Cardiac septum (tissue), 1 donor: ENCODE results near the gene TSSK6. TPM values are rescaled to one million over a fixed set of nuclear protein-coding genes. Genes with fewer than 3 reads are reported as not detected.
A peak's percentile ranks its signal among the peaks of the same experiment; 100 is the strongest.

Experiments used
- DNase-seq: peaks from one replicate; pipeline ENCODE4 v3.0.0-alpha.2; 2020; ENCODE audit warnings: low spot score
- intact Hi-C: fragments of 100-400 bp; cut with DNase I; formaldehyde crosslinking; loops from one replicate; pipeline ENCODE4 v1.14.0; 2022
- total RNA-seq: library from RNA; stranded (reverse); fragmentation: NEBNext Ultra II Directional; extraction: Animal tissue kit (Norgen Biotek cat#: 25700); gene quantifications from one replicate; pipeline ENCODE4 v1.2.1, GENCODE V29; 2021
- donor health status: DM: no; HTN: no; CAD: no.

TSSK6 gene
- total RNA-seq, 1 donor from 2014 or later: 1.2 TPM

DNA sequence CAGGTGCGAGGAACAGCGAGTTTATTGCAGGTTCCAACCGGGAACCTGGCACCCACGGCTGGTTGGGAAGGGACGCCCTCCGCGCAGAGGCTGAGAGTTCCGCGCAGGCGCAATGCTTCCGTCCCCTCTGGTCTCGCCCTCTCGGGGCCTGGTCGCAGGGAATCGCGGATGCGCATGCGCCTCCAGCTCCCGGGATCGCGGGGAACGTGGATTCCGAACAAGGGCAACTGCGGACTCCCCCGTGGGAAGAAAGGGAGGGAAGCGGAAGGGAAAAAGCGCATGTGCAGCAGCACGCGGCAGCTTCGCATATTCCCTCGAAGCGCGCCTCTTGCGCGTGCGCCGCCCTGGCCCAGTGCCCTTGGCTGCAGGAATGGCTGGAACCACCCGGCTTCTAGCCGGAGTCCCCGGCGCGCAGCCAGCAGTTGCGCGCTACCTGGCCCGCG lies 1.1 kb downstream of the TSSK6 start:
- intact Hi-C loops: no loop called here
- peak; percentile 89 for DNase-seq

- intact Hi-C loops: no loop called here
- no peak for DNase-seq
Observed at GRCh38 chr19:19513682-19514081, 1.7 kb downstream of the TSSK6 start.

DNA sequence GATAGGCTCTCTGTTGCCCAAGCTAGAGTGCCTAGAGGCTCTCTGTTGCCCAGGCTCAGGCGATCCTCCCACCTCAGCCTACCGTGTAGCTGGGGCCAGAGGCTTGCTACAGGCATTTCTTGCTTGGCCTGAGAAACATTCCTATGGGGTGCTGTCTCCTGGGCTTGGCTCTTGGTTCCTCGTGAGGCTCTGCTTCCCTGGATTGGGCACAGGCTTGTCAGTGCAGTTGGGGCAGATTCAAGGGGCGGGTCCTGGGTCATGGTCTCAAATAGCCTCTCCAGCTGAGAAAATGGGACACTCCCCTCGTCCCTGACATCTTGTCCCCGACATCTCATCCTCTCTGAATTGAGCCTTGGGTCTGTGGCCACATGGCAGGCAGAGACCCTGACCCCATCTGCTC lies 4.9 kb downstream of the TSSK6 start:
- intact Hi-C loops: no loop called here

DNA sequence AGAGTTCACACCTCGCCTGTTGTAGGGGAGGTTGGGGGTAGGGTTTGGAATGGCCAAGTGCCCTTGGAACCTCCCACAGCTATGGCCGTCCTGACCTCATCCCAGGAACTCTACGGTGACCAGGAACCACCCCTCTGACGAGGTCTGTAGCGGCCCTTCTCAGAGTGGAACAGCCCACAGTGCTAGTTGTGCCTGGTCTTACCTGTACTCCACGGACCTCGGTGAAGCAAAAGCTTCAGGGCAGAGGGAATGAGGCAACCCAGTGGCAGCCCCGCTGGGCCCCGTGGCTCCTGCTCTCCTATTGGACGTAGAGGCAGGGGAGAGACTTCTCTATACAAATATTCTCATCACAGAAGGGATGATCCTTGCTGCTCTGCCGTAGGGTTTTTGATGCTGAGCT lies 7.1 kb downstream of the TSSK6 start:
- intact Hi-C loops: loop anchor here (10.0 kb wide), 1 partner anchor 313 kb away; the partner anchor contains the start of genes BORCS8 and RFXANK
- no peak for DNase-seq

More for the DNA sequence above, 4.9 kb downstream of the TSSK6 start:
- DNase-seq: no peak

- no peak for DNase-seq
- intact Hi-C loops: loop anchor here (10.0 kb wide), 1 partner anchor 313 kb away; the partner anchor contains the start of genes BORCS8 and RFXANK
Observed at GRCh38 chr19:19507354-19507753, 8.0 kb downstream of the TSSK6 start.

DNA sequence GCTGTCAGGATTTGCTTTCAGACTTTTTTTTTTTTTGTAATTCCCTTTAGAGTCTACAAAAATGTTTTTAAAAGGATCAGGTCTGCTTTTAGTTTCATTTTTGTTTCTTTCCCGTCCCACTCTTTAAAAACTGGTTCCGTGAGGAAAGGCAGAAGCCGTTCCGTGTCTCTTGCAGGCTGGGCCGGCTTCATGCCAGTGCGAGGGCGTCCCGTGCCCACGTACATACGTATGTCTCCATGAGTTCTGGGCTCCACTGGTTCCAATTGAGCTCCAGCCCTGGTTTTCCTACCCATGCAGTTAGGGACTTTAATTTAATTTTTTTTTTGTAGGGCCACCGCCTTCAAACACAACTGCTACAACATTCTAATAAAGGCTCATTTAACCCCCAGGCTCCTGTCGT lies 8.8 kb downstream of the TSSK6 start:
- DNase-seq: no peak
- intact Hi-C loops: loop anchor here (10.0 kb wide), 1 partner anchor 312 kb away; the partner anchor contains the start of genes BORCS8 and RFXANK

DNA sequence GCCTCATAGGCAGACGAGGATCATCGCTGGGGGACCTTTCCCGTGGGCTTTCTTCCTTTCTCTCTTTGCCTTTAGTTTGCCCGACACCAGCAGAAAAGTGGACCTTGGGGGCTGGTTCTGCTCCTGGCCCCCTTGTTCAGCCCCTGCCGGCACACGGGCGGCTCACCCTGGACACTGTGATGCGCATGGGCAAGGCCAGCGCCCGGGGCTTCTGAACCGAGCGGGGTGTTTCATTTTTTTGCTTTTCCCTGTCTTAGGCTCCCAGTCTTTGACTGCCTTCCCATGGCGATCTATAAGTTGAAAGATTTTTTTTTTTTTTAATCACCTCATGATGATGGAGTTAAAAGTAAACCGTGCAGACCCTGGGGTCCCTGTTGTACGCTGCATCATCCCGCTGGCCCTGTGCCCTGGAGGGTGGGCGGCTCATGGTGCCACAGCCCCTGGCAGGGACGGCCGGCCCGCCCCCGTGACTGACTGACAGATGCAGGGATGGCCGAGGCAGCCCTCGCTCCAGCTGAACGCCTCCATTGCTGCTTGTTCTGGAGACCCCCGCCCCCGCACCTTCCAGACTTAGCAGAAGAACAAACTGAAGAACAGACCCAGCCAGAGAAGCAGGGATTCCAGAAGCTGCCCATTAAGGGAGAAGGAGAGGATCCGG lies 9.6 kb downstream of the TSSK6 start:
- intact Hi-C loops: loop anchor here (10.0 kb wide), 1 partner anchor 311 kb away; the partner anchor contains the start of genes BORCS8 and RFXANK
- no peak for DNase-seq

GRCh38 chr19:19504754-19505668 lies 10.3 kb downstream of the TSSK6 start:
- DNase-seq: no peak
- intact Hi-C loops: loop anchor here (10.0 kb wide), 1 partner anchor 310 kb away; the partner anchor contains the start of genes BORCS8 and RFXANK

- no peak for DNase-seq
- intact Hi-C loops: loop anchor here (10.0 kb wide), 1 partner anchor 308 kb away; the partner anchor contains the start of genes BORCS8 and RFXANK
Observed at GRCh38 chr19:19502808-19503602, 12.3 kb downstream of the TSSK6 start.

DNA sequence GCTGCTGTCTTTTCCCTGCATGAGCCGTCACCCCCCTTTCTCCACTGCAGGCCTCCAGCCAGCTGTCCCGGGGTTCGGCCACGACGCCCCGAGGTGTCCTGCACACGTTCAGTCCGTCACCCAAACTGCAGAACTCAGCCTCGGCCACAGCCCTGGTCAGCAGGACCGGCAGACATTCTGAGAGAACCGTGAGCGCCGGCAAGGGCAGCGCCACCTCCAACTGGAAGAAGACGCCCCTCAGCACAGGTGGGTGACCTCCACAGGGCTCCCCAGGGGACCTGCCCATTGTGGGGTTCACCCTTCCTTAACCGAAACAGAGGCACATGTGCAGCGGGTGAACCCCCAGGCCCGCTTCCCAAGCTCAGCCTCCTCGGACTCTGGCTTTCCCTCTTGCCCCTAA lies 13.1 kb downstream of the TSSK6 start:
- intact Hi-C loops: loop anchor here (10.0 kb wide), 1 partner anchor 307 kb away; the partner anchor contains the start of genes BORCS8 and RFXANK
- no peak for DNase-seq

DNA sequence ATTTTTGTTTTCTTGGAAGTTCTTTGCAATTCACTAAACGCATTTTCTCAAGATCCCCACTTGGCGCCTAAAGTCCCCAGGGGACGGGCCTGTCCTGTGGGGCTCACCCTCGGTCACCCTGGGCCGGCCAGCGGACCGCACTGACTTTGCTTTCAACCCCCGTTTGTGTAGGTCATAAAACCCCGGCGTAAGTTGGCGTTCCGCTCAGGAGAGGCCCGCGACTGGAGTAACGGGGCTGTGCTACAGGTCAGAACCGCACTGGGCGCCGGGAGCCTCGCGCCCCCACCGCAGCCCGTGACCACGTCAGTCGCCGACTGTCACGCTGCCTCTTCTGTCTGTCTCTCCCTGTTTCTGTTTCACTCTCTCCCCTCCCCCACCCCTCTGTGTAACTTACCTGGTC lies 13.6 kb downstream of the TSSK6 start:
- intact Hi-C loops: loop anchor here (10.0 kb wide), 1 partner anchor 307 kb away; the partner anchor contains the start of genes BORCS8 and RFXANK
- DNase-seq: no peak

GRCh38 chr19:19500975-19501644 lies 14.2 kb downstream of the TSSK6 start:
- no peak for DNase-seq
- intact Hi-C loops: loop anchor here (10.0 kb wide), 1 partner anchor 306 kb away; the partner anchor contains the start of genes BORCS8 and RFXANK

DNA sequence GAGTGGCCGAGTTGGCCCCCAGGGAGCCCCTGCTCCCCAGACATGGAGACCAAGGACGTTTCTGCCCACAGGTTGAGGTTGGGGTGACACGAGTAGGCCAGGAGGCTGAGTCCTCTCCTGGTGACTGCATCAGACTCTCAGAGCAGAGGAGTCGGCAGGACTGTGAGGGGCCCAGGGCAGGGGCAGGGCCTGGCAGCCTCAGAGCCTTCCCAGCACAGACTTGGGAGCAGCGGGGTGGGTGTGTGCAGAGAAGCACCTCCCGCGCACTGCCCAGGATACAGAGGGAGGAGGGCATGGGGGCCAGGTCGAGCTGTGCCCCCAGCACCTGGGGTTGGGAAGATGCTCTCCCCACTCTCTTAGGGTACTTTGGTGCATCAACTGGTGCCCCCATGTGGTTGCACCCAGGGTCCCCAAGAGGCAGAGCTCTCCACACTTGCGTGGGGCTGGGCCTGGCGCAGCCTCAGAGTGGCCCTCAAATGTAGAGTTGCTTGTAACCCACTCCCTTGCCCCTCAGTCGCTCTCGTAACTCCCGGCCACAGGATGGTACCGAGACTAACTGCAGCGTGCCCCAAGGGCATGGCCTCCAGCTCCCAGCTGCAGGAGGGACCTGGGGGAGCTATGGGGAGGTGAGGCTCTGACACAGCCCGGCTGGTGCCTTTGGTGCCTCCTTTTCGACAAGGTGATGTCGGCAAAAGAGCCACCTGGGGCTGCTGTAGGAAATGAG lies 15.9 kb downstream of the TSSK6 start:
- intact Hi-C loops: no loop called here

DNA sequence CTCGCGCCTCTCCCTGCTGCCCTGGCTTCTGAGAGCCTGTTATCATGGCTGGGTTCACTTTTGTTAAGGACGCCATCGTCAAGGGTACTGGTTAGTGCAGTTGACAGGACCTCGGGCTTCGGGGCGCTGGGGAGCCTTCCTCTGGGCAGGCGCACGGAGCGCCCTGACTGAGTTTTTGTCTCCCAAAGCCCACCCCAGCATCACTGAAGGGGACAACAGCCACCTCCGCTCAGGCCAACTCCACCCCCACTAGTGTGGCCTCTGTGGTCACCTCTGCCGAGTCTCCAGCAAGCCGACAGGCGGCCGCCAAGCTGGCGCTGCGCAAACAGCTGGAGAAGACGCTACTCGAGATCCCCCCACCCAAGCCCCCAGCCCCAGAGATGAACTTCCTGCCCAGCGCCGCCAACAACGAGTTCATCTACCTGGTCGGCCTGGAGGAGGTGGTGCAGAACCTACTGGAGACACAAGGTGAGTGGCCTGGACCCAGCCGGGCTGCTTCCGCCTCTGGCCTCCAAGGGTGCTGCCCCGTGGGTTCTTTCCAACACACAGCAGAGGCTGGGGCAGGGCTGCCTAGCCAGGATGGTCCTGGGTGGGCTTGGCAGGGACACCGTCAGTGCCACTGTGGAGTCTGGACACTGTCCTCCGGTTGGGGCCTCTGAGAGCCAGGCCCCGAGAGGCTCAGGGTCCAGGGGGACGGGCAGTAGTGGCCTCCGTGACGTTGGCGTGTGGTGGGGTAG lies 16.9 kb downstream of the TSSK6 start:
- no peak for DNase-seq
- intact Hi-C loops: no loop called here

More for the DNA sequence above, 15.9 kb downstream of the TSSK6 start:
- no peak for DNase-seq

GRCh38 chr19:19495614-19496603 lies 19.4 kb downstream of the TSSK6 start:
- no peak for DNase-seq
- intact Hi-C loops: no loop called here
